Stimulated activated CD4-positive, alpha-beta T cell treated with anti-CD3 and anti-CD28 coated beads, Interleukin-1b, Interleukin-23, amount 100 ng/mL, for 24 hours (primary cell): ENCODE measurements around the gene GPC5.

ENCODE experiments used
- DNase-seq, 4 experiments: peaks; one replicate each; pipeline ENCODE4 v3.0.0-alpha.2; 2020; ENCODE audit warnings: low read depth in 4 of 4, low spot score in 1 of 4

Gene GPC5

DNA sequence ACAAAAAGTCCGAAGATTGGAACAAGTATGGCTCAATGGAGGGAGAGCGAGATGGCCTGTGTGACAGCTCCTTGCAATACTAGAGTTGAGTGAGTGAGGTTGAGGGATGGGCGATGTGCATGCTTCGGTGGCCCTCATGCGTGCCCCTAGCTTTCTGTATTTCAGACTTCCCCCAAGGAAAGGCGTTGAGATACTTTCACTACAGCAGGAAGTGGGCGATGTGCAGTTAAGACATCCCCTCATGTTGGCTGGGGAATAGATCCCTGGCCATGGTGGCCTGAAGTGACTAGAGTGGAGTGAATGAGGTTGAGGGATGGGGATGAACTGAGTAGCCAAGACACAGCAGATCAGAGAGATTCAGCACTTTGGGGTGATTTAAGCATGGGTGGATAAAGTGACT is 1194.3 kb downstream of the GPC5 start:
- DNase-seq = no peak

- no peak for DNase-seq
Measured at GRCh38 chr13:92602560-92602959, 1204.1 kb downstream of the GPC5 start.

DNA sequence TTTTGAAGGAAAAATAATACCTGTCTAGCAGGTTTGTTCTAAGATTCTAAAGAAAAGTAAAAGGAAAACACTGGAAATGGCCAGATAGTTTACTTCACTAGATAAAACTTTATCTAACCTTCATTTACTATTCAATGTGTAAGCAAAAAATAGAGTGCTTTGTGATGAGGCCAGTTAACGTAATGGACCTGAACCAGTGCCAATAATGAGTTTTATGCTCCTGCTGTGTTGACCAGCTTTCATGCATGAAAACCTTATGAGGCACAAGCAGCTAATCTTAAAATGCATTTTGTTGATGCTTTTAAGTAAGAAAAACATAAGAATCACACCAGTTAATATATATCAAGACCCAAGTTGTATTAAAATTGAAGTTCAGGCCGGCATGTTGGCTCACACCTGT is 1211.0 kb downstream of the GPC5 start:
- DNase-seq = no peak

- DNase-seq = no peak
Measured at GRCh38 chr13:92612892-92613291, 1214.5 kb downstream of the GPC5 start.

DNA sequence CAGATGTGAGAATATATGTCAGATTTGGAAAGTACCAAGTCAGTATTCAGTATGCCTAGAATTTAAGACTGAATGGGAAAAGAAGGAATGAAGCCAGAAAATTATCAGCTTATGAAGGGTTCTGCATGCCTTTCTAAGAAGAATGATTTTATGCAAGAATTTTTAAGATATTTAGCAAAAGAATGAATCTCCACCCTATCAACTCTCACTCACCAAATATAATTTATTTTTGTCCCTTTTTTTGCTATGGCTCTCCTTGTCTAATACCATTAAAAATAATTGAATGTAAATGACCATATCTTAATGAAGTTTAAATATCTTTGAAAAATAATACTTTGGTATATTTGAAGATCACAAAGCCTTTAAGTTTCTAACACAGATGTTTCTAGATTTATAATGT is 1215.5 kb downstream of the GPC5 start:
- DNase-seq = no peak

GRCh38 chr13:92621985-92622384 is 1223.6 kb downstream of the GPC5 start:
- DNase-seq = no peak

DNA sequence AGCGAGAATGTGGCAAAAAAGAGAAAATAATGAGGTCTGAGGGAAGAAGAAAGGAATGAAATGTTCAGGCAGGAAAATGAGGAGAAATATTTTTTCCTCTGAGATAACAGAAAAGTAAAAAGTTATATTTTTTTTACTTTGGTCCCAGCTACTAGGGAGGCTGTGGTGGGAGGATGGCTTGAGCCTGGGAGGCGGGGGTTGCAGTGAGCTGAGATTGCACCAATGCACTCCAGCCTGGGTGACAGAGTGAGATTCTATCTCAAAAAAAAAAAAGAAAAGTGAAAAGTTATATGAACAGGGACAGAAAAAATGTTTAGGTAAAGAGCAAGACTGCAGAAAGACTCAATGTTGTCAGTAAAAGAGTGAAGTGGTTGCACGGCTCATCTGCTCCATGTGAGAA is 1224.5 kb downstream of the GPC5 start:
- DNase-seq = no peak

DNA sequence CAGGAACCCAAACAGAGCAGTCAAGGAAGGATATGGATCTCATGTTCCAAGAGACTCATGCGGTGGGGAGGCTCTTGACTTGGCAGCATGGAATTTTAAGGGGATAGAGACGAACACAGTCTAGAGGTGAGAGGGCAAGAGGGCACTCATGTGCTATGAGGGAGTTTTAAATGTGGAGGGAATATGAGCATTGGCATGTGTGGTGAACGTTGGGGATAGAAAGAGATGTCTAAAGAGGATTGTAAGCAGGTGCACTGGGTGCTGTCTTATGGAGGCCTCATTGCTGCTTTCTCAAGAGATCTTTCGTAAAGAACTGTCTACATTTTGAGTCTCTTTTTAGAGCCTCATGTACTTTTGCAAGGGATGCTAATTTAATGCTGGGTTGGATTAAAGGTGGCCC is 1227.9 kb downstream of the GPC5 start:
- no peak for DNase-seq

GRCh38 chr13:92640936-92641335 is 1242.5 kb downstream of the GPC5 start:
- DNase-seq = no peak

- DNase-seq = no peak
Measured at GRCh38 chr13:92649140-92649813, 1250.9 kb downstream of the GPC5 start.

- DNase-seq = no peak
Measured at GRCh38 chr13:92656103-92656502, 1257.7 kb downstream of the GPC5 start.

DNA sequence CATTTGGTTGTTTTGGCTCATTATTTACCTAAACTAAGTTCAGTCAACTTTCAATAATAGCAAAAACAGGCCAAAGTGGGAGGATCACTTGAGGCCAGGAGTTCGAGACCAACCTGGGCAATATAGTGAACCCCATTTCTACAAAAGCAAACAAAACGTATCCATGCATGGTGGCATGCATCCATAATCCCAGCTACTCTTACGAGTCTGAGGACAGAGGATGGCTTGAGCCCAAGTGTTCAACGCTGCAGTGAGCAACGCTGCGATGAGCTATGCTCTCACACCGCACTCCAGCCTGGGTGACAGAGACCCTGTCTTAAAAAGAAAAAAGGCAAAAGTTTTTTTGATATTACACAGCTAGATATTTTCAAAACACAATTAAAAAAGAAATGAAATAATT is 1258.2 kb downstream of the GPC5 start:
- no peak for DNase-seq

- DNase-seq = no peak
Measured at GRCh38 chr13:92657565-92657964, 1259.1 kb downstream of the GPC5 start.

DNA sequence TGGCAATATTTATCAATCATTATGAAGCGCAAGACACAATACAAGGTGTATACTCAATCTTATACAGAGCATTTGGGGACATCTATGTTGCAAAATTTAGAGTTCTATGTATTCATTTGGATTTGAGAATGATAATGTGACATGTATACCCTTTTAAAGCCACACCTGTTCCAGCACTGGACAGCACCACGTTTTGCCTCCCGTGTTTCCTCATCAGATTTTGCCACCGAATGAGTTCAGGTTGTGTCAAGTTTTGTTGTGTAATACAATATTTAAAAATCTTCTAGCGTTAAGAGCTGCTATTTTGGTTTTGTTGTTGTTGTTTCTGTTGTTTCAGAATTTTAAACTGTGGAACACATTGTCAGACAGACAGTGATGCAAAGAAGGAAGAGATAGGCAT is 1259.9 kb downstream of the GPC5 start:
- DNase-seq = no peak

- no peak for DNase-seq
Measured at GRCh38 chr13:92661406-92661805, 1263.0 kb downstream of the GPC5 start.

DNA sequence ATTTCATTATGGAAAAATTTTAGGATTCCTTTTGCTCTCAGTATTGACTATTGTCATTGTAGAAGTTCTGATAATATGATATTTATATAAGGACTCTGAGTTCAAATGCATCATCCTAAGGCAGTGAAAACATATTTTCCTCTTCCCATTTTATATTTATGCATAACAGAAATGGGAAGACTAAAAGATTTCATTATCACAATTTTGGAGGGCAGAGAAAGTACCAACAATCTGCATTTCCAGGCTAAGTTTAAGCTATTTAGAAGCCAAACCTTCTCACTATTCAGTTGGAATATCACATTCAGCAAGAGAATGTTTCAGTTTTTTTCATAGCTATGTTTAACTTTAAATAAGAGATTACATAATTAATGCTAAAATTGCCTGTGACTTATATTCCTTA is 1269.7 kb downstream of the GPC5 start:
- DNase-seq = no peak

- no peak for DNase-seq
Measured at GRCh38 chr13:92670096-92670495, 1271.7 kb downstream of the GPC5 start.

DNA sequence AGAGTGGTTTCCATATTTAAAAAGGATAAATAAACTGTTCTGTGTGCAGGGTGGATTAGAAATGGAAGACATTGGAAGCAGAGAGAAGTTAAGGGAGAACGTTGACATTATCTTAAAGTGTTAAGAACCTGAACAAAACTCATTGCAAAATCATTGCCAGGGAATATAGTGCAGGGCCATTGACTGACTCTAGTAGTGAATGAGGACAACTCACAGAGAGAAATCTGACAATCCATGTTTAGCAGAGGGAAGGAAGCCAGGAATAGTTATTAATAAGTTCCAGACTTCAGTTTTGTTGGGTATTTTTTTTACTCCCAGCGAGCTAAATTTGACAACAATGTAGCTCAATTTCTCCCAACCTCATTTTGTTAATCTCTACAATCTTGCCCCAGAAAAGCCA is 1273.4 kb downstream of the GPC5 start:
- DNase-seq = no peak

DNA sequence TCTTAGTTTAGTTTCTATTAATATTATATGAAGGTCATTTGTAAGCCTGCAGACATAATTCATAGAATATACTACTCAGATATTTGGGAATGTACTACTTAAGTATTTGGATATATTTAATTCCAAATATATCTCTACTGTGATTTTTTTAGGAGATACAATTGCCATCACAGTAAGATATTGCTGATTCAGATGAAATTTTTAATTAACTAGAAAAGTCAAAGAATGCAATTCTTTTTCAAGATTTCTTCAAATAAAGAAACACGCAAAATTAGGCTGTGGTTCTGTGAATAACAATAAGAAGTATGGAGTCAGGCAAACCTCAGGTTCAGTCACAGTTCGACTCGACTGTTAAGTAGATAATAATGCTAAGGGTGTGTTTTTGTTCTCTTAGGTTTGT is 1277.8 kb downstream of the GPC5 start:
- DNase-seq = no peak

DNA sequence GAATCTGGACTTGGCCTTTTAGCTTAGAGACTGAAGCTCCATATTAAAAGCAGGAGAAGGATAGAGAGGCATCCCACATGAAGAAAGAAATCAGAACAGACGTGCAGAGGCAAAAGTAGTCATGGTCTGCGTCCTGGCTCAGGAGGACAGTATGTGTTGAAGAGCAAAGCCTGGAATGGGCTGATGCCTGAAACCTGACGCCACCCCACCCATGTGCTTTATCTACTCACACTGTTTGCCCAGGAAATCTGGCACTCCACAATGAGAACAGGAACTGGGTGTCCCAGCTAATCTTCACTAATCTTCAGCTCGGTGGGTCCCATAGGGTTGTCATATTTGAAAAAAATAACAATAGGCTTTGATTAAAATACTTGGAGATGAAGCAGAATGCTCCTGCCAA is 1279.2 kb downstream of the GPC5 start:
- no peak for DNase-seq

- no peak for DNase-seq
Measured at GRCh38 chr13:92679602-92680001, 1281.2 kb downstream of the GPC5 start.

DNA sequence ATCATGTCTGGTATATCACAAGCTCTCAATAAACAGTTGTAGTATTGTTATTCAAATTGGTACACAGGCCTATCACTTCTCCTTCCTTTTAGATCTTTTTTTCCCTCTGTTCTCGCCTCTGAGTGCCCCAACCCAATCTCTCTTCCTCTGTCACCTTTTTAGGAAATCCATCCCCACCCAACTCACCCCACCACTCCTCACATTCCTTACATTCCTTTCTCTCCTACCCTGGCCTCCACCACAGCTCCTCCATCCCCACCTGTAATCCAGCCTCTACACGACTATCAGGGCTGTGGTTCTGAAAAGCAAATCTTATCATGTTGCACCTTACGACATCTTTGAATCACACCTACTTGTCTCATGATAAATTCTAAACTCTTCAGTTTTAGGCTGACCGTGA is 1282.8 kb downstream of the GPC5 start:
- DNase-seq = no peak

DNA sequence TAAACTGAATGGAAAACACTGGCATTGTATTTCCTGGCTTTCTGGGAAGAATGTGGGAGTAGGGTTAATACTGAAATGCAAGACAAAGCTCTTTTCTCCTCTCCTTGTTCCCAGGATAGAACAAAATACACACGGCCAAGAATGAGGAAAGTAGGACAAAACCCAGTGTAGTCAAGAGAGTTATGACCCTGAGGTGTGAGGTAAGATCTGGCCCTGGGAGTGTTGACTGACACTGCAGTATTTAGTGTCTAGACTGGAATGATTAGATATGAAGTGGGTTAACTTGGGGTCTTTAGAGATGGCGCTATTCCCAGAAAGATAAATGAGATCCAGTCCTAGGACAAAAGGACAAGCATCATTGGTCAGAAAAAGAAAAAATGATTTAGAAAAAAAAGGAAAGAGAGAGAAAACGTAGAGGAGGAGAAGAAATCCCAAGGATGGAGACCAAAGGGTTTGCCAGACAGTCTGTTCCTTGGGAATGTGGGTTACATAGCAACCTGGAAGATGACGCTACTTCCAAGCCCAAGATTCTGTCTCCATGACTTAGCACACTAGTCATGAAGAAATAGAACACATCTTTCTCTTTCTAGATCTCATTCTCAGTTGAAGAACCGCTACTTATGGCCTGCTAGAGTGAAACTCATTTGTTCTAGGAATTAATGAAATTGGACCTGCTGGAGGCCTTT is 1284.6 kb downstream of the GPC5 start:
- DNase-seq = no peak
